HepG2 (cell line): ENCODE results near the gene METRN. TPM values are rescaled to one million over a fixed set of nuclear protein-coding genes. Genes with fewer than 3 reads are reported as not detected.

ENCODE experiments used
- GPN1 ChIP-seq: sonication (generic); formaldehyde crosslinking; IDR thresholded peaks from 2 replicates; pipeline ENCODE4 v1.5.1; 2020; ENCODE audit warnings: missing genetic modification reagents, borderline replicate concordance
- polyA plus RNA-seq, 8 experiments: library from polyadenylated mRNA; depleted of rRNA in 3 of 8; stranded (reverse) in 7 of 8; unstranded in 1 of 8; fragments of >200 nt; fragmentation: Illumina TruSeq in 4 of 8; extraction: Trizol in 4 of 8; gene quantifications; 2 replicates each; pipeline versions ENCODE4 v1.2.1 to v1.2.3, GENCODE V29; 2011 to 2016; ENCODE audit warnings: low read depth in 4 of 8, missing spikeins in 1 of 8, mixed read lengths in 1 of 8; ENCODE audit not compliant: insufficient read depth in 1 of 8
- total RNA-seq, 5 experiments: library from RNA; depleted of rRNA; stranded (reverse); fragments of >200 nt; fragmentation: Illumina TruSeq; extraction: Trizol; gene quantifications; 2 replicates each; pipeline ENCODE4 v1.2.3, GENCODE V29; 2016; ENCODE audit warnings: low read depth in 1 of 5
- TF ChIP-seq, protein P1 (sequence below): sonication (generic); formaldehyde crosslinking; IDR thresholded peaks from 2 replicates; pipeline ENCODE4 v1.4.0; 2020; ENCODE audit warnings: mild to moderate bottlenecking, missing genetic modification reagents, borderline replicate concordance
- TF ChIP-seq, protein P2 (sequence below): sonication (generic); formaldehyde crosslinking; IDR thresholded peaks from 2 replicates; pipeline ENCODE4 v1.4.0; 2020; ENCODE audit warnings: mild to moderate bottlenecking, missing genetic modification reagents
- TF ChIP-seq, protein P3 (sequence below): IDR thresholded peaks from 2 replicates; pipeline ENCODE4 v1.6.1; 2016; ENCODE audit warnings: low read depth, missing genetic modification reagents, missing compliant biosample characterization

The METRN gene
- total and polyA plus RNA-seq, 2 of the 13 experiments (the other 11 are each of a cell fraction or from before 2014, with no cell fraction given), result 25.5 to 46.1 TPM

DNA sequence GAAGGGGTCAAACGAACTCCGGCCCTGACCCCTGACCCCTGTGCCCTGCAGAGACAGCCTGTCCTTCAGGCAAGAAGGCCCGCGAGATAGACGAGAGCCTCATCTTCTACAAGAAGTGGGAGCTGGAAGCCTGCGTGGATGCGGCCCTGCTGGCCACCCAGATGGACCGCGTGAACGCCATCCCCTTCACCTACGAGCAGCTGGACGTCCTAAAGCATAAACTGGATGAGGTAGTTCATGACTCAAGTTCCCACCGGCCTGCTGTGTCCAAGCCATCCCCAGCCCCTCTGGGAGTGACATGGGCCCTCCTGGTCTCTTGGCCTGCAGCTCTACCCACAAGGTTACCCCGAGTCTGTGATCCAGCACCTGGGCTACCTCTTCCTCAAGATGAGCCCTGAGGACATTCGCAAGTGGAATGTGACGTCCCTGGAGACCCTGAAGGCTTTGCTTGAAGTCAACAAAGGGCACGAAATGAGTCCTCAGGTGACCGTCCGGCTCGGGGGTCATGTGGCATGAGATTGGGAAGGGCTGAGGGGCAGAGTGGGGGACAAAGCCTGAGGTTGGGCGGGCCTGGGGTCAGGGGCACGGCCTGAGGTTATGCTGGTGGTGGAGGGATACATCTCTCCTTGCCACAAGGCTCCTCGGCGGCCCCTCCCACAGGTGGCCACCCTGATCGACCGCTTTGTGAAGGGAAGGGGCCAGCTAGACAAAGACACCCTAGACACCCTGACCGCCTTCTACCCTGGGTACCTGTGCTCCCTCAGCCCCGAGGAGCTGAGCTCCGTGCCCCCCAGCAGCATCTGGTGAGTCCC, 51.3 kb downstream of the METRN start (continued):
- TF ChIP-seq, protein P1, sequence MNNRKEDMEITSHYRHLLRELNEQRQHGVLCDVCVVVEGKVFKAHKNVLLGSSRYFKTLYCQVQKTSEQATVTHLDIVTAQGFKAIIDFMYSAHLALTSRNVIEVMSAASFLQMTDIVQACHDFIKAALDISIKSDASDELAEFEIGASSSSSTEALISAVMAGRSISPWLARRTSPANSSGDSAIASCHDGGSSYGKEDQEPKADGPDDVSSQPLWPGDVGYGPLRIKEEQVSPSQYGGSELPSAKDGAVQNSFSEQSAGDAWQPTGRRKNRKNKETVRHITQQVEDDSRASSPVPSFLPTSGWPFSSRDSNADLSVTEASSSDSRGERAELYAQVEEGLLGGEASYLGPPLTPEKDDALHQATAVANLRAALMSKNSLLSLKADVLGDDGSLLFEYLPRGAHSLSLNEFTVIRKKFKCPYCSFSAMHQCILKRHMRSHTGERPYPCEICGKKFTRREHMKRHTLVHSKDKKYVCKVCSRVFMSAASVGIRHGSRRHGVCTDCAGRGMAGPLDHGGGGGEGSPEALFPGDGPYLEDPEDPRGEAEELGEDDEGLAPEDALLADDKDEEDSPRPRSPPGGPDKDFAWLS (CRISPR knock-in tag), result no peak
- TF ChIP-seq, protein P2, sequence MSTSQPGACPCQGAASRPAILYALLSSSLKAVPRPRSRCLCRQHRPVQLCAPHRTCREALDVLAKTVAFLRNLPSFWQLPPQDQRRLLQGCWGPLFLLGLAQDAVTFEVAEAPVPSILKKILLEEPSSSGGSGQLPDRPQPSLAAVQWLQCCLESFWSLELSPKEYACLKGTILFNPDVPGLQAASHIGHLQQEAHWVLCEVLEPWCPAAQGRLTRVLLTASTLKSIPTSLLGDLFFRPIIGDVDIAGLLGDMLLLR, result no peak
- TF ChIP-seq, protein P3, sequence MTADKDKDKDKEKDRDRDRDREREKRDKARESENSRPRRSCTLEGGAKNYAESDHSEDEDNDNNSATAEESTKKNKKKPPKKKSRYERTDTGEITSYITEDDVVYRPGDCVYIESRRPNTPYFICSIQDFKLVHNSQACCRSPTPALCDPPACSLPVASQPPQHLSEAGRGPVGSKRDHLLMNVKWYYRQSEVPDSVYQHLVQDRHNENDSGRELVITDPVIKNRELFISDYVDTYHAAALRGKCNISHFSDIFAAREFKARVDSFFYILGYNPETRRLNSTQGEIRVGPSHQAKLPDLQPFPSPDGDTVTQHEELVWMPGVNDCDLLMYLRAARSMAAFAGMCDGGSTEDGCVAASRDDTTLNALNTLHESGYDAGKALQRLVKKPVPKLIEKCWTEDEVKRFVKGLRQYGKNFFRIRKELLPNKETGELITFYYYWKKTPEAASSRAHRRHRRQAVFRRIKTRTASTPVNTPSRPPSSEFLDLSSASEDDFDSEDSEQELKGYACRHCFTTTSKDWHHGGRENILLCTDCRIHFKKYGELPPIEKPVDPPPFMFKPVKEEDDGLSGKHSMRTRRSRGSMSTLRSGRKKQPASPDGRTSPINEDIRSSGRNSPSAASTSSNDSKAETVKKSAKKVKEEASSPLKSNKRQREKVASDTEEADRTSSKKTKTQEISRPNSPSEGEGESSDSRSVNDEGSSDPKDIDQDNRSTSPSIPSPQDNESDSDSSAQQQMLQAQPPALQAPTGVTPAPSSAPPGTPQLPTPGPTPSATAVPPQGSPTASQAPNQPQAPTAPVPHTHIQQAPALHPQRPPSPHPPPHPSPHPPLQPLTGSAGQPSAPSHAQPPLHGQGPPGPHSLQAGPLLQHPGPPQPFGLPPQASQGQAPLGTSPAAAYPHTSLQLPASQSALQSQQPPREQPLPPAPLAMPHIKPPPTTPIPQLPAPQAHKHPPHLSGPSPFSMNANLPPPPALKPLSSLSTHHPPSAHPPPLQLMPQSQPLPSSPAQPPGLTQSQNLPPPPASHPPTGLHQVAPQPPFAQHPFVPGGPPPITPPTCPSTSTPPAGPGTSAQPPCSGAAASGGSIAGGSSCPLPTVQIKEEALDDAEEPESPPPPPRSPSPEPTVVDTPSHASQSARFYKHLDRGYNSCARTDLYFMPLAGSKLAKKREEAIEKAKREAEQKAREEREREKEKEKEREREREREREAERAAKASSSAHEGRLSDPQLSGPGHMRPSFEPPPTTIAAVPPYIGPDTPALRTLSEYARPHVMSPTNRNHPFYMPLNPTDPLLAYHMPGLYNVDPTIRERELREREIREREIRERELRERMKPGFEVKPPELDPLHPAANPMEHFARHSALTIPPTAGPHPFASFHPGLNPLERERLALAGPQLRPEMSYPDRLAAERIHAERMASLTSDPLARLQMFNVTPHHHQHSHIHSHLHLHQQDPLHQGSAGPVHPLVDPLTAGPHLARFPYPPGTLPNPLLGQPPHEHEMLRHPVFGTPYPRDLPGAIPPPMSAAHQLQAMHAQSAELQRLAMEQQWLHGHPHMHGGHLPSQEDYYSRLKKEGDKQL (CRISPR knock-in tag), result no peak
- TF ChIP-seq GPN1, result no peak
